ENCODE data around the gene CUBN.

Gene CUBN

DNA sequence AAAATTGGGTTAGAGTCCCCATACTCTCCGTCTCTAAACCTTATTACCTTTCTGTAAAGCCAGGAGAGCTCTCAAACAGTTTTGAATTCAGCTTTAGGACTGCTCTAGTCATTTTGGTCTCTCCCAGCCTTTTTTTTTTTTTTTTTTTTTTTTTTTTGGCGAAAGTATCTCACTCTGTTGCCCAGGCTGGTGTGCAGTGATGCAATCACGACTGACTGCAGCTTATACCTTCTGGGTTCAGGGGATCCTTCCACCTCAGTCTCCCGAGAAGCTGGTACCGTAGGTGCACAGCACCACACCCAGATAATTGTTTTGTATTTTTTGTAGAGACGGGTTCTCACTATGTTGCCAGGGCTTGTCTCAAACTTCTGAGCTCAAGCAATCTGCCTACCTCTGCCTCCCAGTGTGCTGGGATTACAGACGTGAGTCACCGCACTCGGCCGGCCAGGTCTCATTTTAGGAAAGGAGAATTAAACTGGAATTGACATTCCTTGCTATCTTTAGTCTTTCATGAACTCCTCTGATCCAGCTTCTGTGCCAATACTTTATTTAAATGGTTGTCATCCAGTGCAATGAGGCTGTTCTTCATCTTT, 281.0 kb downstream of the CUBN start:
- no peak for DNase-seq (ENCODE audit: low read depth in 1 of 2, low spot score in 1 of 2)
- TF ChIP-seq POLR2AphosphoS5 (IDR thresholded peaks at IDR 0.05; ENCODE audit: low read depth) (no peak), GABPA (IDR thresholded peaks at IDR 0.05; ENCODE audit: low read depth) (no peak), CTCF (IDR thresholded peaks at IDR 0.05; ENCODE audit: insufficient read depth, low read length) (no peak), SPI1 (IDR thresholded peaks at IDR 0.05; ENCODE audit: borderline replicate concordance, low read depth) (no peak)
- TF ChIP-seq, protein P1, sequence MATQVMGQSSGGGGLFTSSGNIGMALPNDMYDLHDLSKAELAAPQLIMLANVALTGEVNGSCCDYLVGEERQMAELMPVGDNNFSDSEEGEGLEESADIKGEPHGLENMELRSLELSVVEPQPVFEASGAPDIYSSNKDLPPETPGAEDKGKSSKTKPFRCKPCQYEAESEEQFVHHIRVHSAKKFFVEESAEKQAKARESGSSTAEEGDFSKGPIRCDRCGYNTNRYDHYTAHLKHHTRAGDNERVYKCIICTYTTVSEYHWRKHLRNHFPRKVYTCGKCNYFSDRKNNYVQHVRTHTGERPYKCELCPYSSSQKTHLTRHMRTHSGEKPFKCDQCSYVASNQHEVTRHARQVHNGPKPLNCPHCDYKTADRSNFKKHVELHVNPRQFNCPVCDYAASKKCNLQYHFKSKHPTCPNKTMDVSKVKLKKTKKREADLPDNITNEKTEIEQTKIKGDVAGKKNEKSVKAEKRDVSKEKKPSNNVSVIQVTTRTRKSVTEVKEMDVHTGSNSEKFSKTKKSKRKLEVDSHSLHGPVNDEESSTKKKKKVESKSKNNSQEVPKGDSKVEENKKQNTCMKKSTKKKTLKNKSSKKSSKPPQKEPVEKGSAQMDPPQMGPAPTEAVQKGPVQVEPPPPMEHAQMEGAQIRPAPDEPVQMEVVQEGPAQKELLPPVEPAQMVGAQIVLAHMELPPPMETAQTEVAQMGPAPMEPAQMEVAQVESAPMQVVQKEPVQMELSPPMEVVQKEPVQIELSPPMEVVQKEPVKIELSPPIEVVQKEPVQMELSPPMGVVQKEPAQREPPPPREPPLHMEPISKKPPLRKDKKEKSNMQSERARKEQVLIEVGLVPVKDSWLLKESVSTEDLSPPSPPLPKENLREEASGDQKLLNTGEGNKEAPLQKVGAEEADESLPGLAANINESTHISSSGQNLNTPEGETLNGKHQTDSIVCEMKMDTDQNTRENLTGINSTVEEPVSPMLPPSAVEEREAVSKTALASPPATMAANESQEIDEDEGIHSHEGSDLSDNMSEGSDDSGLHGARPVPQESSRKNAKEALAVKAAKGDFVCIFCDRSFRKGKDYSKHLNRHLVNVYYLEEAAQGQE (IDR thresholded peaks at IDR 0.05; ENCODE audit: insufficient replicate concordance, low read depth), result no peak
- no peak overlapping the region for H3K27ac ChIP-seq (replicated peaks)
- no peak overlapping the region for H3K4me3 ChIP-seq (replicated peaks; ENCODE audit: insufficient read depth, low read length)
- H3K27me3 ChIP-seq (ENCODE audit: insufficient read depth, poor library complexity, severe bottlenecking), result no peaks in the 10 kb centered on the region

DNA sequence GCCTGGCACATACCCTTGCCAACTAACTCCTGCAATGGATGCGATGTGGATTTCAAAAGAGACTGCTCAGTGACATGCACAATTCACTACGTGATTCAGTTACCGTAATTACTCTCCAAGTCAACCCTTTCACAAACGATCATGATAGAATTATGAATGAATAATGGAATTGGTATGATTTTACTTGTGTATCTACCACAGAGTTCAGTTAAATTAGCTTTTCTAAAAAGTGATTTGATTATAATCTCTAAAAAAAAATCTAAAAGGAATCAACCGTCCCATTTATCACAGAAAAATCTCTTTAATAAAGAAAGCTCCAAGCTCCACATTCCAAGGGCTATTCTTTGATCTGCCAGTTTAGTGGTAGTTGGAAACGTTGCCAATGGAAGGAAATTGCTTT, 282.0 kb downstream of the CUBN start:
- TF ChIP-seq SPI1 (IDR thresholded peaks at IDR 0.05; ENCODE audit: borderline replicate concordance, low read depth), result no peak
- TF ChIP-seq CTCF (IDR thresholded peaks at IDR 0.05; ENCODE audit: insufficient read depth, low read length), result no peak
- TF ChIP-seq, protein P1 (IDR thresholded peaks at IDR 0.05; ENCODE audit: insufficient replicate concordance, low read depth), result no peak
- TF ChIP-seq POLR2AphosphoS5 (IDR thresholded peaks at IDR 0.05; ENCODE audit: low read depth), result no peak
- no peak for TF ChIP-seq GABPA (IDR thresholded peaks at IDR 0.05; ENCODE audit: low read depth)
- DNase-seq (ENCODE audit: low read depth in 1 of 2, low spot score in 1 of 2), result no peak
- Histone ChIP-seq H3K27me3 (ENCODE audit: insufficient read depth, poor library complexity, severe bottlenecking) (no peaks in the 10 kb centered on the region), H3K27ac (replicated peaks) (no peak overlapping the region), H3K4me3 (replicated peaks; ENCODE audit: insufficient read depth, low read length) (no peak overlapping the region)

- Histone ChIP-seq H3K27me3 (ENCODE audit: insufficient read depth, poor library complexity, severe bottlenecking) (no peaks in the 10 kb centered on the region), H3K4me3 (replicated peaks; ENCODE audit: insufficient read depth, low read length) (no peak overlapping the region), H3K27ac (replicated peaks) (no peak overlapping the region)
- no peak for TF ChIP-seq SPI1 (IDR thresholded peaks at IDR 0.05; ENCODE audit: borderline replicate concordance, low read depth)
- TF ChIP-seq, protein P1 (IDR thresholded peaks at IDR 0.05; ENCODE audit: insufficient replicate concordance, low read depth), result no peak
- no peak for TF ChIP-seq POLR2AphosphoS5 (IDR thresholded peaks at IDR 0.05; ENCODE audit: low read depth)
- TF ChIP-seq CTCF (IDR thresholded peaks at IDR 0.05; ENCODE audit: insufficient read depth, low read length), result no peak
- no peak for TF ChIP-seq GABPA (IDR thresholded peaks at IDR 0.05; ENCODE audit: low read depth)
- no peak for DNase-seq (ENCODE audit: low read depth in 1 of 2, low spot score in 1 of 2)
These were observed 284.4 kb downstream of the CUBN start for GRCh38 chr10:16845248-16845647.
